ENCODE data around the gene DLGAP1. TPM values are rescaled to one million over a fixed set of nuclear protein-coding genes. Genes with fewer than 3 reads are reported as not detected.

DLGAP1 gene
- total and polyA plus RNA-seq, 2 of the 4 experiments (the other 2 are of a cell fraction), result under 0.01 to 0.09 TPM

- intact Hi-C loops (cut with micrococcal nuclease), result loop anchor here (10.0 kb wide), 1 partner anchor 522 kb away; no protein-coding TSS in a partner anchor
- Histone ChIP-seq H3K14ac (replicated peaks; ENCODE audit: low read depth, low read length) (0 out of 2 replicates have a peak overlapping the region, but pooled peaks have one; percentile 14), H2AK5ac (ENCODE audit: low read depth, low read length) (no peak overlapping the region), H3K4me1 (ENCODE audit: control insufficient read depth, insufficient read depth, low read length) (peaks cover 16% of the 10 kb centered on the region), H2BK120ac (ENCODE audit: low read depth, low read length) (no peak overlapping the region), H3K9me1 (ENCODE audit: insufficient read depth, low read length) (peaks cover 13% of the 10 kb centered on the region), H4K20me1 (ENCODE audit: insufficient read depth, low read length) (peaks cover 47% of the 10 kb centered on the region), H4K5ac (ENCODE audit: low read depth, low read length) (no peak overlapping the region), H3K79me1 (ENCODE audit: low read depth in 1 of 2, low read length in 2 of 2) (peaks cover 18 to 53% of the 10 kb centered on the region in 2 experiments), H3K4ac (ENCODE audit: low read depth, low read length) (no peak overlapping the region), H4K8ac (ENCODE audit: low read depth in 2 of 2, low read length in 2 of 2) (no peak overlapping the region), H3K9me3 (ENCODE audit: control insufficient read depth, insufficient read depth, low read length) (no peaks in the 10 kb centered on the region; the same call in 1 of the 2 replicates), H3K27ac (ENCODE audit: insufficient read depth, low read length) (peak overlapping the region; percentile 17; the same call in 1 of the 2 replicates), H3K18ac (ENCODE audit: low read depth, low read length) (no peak overlapping the region), H3K56ac (ENCODE audit: extremely low read depth, insufficient read depth, low read length) (no peak overlapping the region), H4K91ac (ENCODE audit: insufficient read depth, low read depth, low read length) (no peak overlapping the region), H3K36me3 (ENCODE audit: control insufficient read depth, insufficient read depth, low read length) (peaks cover 27% of the 10 kb centered on the region), H3K4me2 (ENCODE audit: low read depth, low read length) (no peak overlapping the region), H3K4me3 (ENCODE audit: insufficient read depth, low read depth, low read length) (no peak overlapping the region), H3K9ac (ENCODE audit: low read depth, low read length) (no peak overlapping the region), H3K27me3 (ENCODE audit: control insufficient read depth, insufficient read depth, low read length) (no peaks in the 10 kb centered on the region), H2BK15ac (ENCODE audit: low read depth, low read length) (no peak overlapping the region), H2AK9ac (replicated peaks; ENCODE audit: low read depth, low read length, poor library complexity) (no peak overlapping the region), H3K23ac (ENCODE audit: low read depth, low read length) (0 out of 2 replicates have a peak overlapping the region, but pooled peaks have one; percentile 53), H2AFZ (replicated peaks; ENCODE audit: low read length, poor library complexity) (no peak overlapping the region), H2BK20ac (ENCODE audit: low read depth, low read length) (no peak overlapping the region), H2BK5ac (ENCODE audit: low read depth, low read length, poor library complexity, severe bottlenecking) (no peak overlapping the region)
- ATAC-seq (ENCODE audit: low read depth), result no peak
- in situ Hi-C loops (cut with MboI; ENCODE audit: low sequenced_read_pairs), result no loop called here
- no peak for TF ChIP-seq MAZ (IDR thresholded peaks at IDR 0.05; ENCODE audit: borderline replicate concordance, low read depth, low read length)
- TF ChIP-seq RFX5 (IDR thresholded peaks at IDR 0.05; ENCODE audit: low read depth, low read length), result no peak
- no peak for TF ChIP-seq NFE2L2 (IDR thresholded peaks at IDR 0.05; ENCODE audit: low read depth, low read length)
- no peak for TF ChIP-seq BHLHE40 (IDR thresholded peaks at IDR 0.05; ENCODE audit: low read depth, low read length)
- no peak for TF ChIP-seq SMC3 (IDR thresholded peaks at IDR 0.05; ENCODE audit: low read depth, low read length)
- TF ChIP-seq USF2 (IDR thresholded peaks at IDR 0.05; ENCODE audit: low read depth, low read length), result no peak
- dilution Hi-C loops (cut with HindIII; ENCODE audit: low sequenced_read_pairs, unreplicated experiment), result no loop called here
- CTCF ChIA-PET, result interaction anchor here (0.7 kb wide), 1 partner anchor 45 kb away, joined by 3 read pairs; no protein-coding TSS in a partner anchor
- BruUV-seq (replicated peaks), result no TSS peak
- POLR2A ChIA-PET (ENCODE audit: unreplicated experiment), result no interaction called here
- DNase-seq, result no peak
- WGBS, 2 experiments (ENCODE audit: extremely low coverage in 2 of 2, insufficient read length in 1 of 2), result 82% methylated on average over 11 of the region's 15 CpGs; no CpG with 5 or more reads in 1 of the 2 experiments
These were observed 997.8 kb downstream of the DLGAP1 start for GRCh38 chr18:3457261-3457724.
